Cardiac septum (tissue), 1 donor: ENCODE data around the gene PCDHGA3. TPM values are rescaled to one million over a fixed set of nuclear protein-coding genes. Genes with fewer than 3 reads are reported as not detected.
A peak's percentile ranks its signal among the peaks of the same experiment; 100 is the strongest.
"Not testable (repeated sequence)": the region's sequence is repeated elsewhere in the genome, so short reads cannot be mapped to it uniquely, and the experiment has no call there.

Experiments
- DNase-seq: peaks from one replicate; pipeline ENCODE4 v3.0.0-alpha.2; 2020; ENCODE audit warnings: low spot score
- intact Hi-C: fragments of 100-400 bp; cut with DNase I; formaldehyde crosslinking; loops from one replicate; pipeline ENCODE4 v1.14.0; 2022
- long read RNA-seq: library from polyadenylated mRNA; unstranded; transcript quantifications from one replicate; pipeline ENCODE4 v2.0.0, GENCODE V29; 2021
- total RNA-seq: library from RNA; stranded (reverse); fragmentation: NEBNext Ultra II Directional; extraction: Animal tissue kit (Norgen Biotek cat#: 25700); gene quantifications from one replicate; pipeline ENCODE4 v1.2.1, GENCODE V29; 2021
- donor health status: DM: no; HTN: no; CAD: no.

The PCDHGA3 gene
- 22.9 TPM for total RNA-seq
- long read RNA-seq, full-length matches to known transcripts: 18 of 24 reads
- long read RNA-seq, partial matches to known transcripts: 0 of 24 reads
- long read RNA-seq, other reads (novel, unspliced or antisense): 6 of 24 reads

DNA sequence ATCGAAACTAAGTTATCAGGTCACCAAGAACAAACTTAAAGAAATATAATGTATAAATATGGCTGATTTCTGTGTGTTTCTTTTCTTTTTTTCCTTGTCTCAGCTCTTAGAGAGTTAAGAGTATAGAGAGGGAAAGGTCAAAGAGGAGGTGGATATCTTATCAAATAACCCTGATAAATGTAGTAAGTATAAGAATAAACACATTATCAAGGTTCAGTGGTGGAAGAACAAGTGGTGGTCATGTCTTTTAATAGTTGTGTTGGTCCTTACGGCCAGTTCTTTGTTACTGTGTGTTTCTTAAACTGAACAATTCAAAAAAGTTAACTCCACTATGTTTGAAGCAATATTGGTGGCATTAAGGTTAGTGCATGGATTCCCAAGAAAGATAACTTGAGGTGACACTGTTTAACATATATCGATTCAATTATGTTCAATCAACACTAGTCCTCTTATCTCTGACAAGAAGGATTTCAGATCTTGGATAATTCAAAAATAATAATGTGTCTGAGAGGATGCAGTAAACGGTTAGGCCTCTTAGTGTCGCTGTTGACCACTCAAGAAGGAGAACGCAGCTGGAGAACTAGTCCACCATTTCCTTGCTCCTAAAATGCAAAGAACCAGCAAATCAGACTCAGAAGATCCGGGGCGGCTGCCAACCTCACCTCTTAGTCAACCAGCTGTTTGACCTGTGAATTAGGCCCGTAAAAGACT lies at the start of gene PCDHGA3:
Gene PCDHGA3, plus strand, starts transcription at position 588 of the 711 bp plus-strand sequence. CDS start 205 bp downstream, outside the sequence.
- intact Hi-C loops: loop anchor here (2.0 kb wide), 1 partner anchor 217 kb away; no protein-coding TSS in a partner anchor
- DNase-seq: no peak

DNA sequence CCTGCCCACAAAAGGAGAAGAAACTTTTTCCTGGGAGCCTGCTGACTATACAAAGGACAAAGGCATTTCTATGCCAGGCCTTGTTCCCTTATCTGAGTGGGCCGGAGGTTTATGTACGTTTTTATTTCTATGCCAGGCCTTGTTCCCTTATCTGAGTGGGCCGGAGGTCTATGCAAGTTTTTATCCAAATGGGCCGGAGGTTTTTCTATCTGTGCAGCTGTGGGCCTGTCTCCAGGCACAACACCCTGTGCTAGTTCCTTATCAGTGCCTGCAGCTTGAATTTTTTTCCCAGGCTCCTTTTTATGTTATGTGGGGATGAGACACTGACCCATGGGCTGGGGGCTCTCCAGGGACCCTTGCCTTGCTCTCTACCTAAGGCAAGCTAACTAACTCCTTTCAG lies 45.3 kb upstream of the PCDHGA3 start:
- intact Hi-C loops: no loop called here
- no peak for DNase-seq

DNA sequence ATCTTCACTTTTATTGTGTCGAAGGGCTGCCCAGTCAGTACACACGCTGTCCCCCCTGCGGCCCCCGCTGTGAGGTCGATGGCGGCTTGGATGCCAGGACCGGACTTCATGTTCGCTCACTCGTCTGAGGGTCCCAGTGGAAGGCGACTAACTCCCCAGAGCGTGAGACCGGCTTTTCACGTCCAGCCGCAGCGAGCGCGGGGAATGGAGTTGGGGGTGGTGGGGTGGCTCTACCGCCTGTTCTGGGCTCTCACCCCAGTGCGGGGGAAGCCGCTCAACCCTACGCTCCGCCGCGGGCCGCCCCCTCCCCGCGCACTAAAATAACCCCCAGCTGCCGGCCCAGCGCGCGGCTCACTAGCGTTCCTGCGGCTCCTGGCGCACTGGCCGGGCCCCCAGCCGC lies 39.9 kb upstream of the PCDHGA3 start, which contains the start of gene SLC25A2:
Gene SLC25A2, minus strand, starts transcription at position 294 of the 400 bp plus-strand sequence. Its CDS starts 184 bp downstream, at position 110.
- no peak for DNase-seq
- intact Hi-C loops: no loop called here

DNA sequence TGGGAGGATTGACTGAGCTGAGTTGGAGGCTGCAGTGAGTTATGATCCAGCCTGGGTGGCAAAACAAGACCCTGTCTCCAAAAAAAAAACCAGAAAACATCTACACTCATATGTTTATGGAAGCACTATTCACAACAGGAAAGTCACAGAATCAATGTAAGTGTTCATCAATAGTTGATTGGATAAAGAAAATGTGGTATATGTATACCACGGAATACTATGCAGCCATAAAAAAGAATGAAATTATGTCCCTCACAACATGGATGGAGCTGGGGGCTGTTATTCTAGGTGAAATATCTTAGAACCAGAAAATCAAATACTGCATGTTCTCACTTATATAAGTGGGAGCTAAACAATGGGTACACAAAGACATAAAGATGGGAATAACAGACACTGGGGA lies 37.0 kb upstream of the PCDHGA3 start:
- intact Hi-C loops: no loop called here
- no peak for DNase-seq

DNA sequence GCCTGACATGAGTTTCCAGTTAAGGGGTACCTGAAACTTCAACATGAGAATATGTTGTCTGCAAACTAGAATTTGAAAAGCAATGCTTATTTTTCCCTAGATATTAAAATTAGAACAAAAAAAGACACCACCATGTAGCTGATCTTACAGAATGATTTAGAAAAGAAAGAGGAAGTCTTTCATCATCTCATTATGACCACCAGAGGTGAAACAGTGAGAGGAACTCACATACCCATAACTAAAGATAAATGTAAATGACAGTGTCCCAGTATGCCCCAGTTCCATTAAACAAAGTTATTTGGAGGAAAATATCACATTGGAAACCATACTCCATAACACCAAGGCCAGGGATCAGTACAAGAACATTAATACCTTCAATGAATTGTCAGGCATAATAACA lies 29.9 kb upstream of the PCDHGA3 start:
- intact Hi-C loops: loop anchor here (10.0 kb wide), 1 partner anchor 69 kb away; the partner anchor contains the start of gene PCDHB15
- DNase-seq: no peak

DNA sequence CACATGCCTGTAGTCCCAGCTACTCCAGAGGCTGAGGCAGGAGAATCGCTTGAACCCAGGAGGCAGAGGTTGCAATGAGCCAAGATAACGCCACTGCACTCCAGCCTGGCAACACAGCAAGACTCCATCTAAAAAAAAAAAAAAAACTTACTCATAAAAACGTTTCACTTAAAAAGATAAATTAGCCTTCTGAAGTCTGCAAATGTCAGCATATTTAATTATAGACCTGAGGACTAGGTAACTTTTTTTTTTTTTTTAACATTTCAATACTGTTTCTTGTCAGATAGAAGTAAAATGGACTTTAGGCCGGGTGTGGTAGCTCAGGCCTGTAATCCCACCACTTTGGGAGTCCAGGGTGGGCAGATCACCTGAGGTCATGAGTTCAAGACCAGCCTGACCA lies 26.7 kb upstream of the PCDHGA3 start:
- intact Hi-C loops: loop anchor here (10.0 kb wide), 1 partner anchor 72 kb away; the partner anchor contains the start of gene PCDHB15
- not testable (repeated sequence) for DNase-seq

DNA sequence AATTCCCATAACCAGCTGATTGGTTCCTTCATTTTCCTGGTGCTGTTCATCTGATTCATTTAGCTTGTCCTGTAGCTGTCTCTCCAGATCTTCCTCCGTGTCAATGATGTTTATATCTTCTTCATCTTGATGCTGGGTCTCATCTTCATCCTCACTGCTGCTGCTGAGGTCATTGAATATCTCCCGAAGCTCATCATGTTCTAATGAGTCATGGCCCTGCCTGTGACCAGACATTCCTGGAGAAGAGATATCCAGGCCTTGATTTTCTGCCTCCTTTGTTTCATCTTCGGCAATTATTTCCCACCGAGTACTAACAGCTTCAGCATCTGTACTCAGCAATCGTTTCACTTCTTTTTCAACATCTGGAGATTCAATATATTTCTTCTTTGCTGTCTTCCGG lies 24.4 kb upstream of the PCDHGA3 start:
- DNase-seq: no peak
- intact Hi-C loops: loop anchor here (10.0 kb wide), 1 partner anchor 74 kb away; the partner anchor contains the start of gene PCDHB15

DNA sequence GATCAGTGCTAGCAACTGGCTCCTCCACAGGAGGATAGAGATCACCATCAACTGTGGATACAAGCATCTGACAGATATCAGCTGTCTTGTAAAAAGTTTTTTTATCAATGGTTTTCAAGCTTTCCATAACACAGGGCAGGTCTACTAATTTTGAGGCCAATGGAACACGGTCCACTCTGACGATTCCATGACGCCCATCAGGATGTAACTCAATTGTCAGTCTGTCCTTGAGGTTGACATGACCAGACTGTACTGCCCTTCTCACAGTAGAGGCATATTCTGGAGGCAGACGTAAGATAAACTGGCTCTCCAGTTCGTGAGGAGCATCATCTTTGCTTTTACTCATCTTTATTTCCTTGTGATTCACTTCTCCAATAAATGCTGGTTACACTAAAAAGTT lies 23.9 kb upstream of the PCDHGA3 start:
- intact Hi-C loops: loop anchor here (2.0 to 10.0 kb wide), 3 partner anchors 75 to 241 kb away; partner anchors contain the start of gene PCDHB15
- no peak for DNase-seq

DNA sequence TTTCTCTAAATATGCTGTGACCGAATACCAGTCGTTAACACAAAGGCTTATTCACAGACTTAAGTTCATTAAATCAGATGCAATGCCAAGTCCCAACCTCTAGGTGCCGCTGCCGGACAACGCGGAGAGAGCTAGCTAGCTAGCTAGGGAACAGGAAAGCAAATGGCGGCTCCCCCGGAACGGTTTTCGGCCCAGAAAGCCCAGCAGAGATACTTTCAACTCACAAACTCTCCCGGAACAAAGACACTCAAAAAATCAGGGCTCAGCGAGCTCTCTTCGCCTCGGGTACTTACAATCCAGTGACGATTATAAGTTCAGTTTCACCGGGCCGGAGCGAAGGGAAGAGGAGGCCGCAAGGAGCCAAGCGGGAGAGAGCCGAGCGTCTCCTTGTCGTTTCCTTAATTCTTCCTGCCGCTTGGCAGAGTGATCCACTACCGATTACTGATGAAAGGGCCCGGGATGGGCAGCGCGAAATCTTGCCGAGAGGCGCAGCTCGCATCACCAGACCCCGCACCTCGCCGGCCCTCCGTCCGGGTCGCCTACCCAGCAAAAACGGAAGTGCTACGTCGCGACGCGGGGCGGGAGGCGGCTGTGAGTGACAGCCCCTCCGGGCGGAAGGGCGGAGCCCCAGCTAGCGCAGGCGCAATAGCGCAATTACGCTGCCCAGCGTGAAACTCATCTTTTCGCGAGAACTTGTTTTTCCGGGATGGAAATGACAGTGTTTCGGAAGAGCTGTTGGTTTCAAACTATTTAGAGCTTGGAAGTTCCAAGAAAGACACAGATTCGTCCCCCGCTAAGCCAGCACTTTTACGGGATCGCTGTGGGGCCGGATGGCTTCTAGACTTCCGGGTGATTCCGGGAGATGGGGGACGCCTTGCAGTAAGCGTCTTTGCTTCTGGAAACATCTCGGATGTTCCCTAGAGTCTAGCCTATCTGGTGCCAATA lies 23.1 kb upstream of the PCDHGA3 start, which contains the start of gene TAF7:
Gene TAF7, minus strand, starts transcription at position 560 of the 945 bp plus-strand sequence. CDS start 740 bp downstream, outside the sequence.
- intact Hi-C loops: loop anchor here (2.0 to 10.0 kb wide), 2 partner anchors 204 to 240 kb away; no protein-coding TSS in a partner anchor
- DNase-seq: peak; percentile 95

DNA sequence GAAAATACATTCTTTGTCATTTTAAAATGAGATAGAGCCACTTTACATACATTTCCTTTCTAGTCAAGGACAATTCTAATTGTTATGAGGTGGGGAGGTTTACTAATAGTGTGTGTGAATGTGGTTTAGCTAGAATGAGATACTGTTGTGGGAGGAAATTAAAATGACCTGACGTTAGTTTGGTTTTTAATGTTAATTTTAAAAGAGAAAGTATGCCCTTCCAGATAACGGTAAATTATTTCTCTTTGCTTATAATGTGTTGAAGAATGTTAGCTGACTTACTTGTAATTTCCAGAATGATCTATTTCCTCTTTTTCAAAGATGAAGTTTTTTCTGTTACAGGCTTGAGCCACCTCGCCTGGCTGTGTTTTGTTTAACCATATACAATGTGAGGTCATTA lies 21.4 kb upstream of the PCDHGA3 start:
- DNase-seq: no peak
- intact Hi-C loops: loop anchor here (10.0 kb wide), 1 partner anchor 203 kb away; no protein-coding TSS in a partner anchor

DNA sequence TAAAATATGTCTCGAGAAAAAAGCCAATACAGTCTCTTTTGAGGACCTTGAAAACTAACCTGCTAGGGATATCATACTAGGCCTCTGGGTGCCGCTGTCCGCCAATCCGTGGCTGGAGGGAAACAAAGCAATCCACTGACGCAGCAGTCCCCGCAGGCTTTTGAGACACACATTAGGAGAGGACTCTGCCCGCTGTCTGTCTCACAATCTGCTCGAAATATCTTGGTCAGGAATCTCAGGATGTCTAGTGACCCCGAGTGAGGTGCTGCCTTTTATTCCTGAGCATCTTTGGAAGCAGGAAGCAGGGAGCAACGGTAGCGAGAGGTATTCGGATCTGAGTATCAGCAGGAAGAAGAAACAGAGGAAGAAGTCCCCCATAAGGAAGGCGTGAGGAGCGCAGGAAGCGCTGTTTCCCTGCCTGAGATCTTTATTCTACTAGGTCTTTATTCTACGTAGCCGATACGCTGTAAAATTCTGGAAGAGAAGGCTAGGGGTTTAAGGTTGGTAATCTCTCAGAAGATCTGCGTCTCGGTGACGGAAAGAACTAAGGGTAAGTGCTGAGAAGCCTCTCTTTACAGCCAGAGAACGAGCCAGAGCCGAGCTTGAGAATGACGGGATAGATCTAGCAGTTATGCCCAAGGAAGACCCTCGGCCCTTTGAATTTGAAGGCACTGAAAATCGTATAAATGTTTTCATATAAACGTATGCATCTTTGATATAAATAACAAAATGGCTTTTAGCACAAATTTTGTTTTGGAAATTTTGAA lies 17.4 kb upstream of the PCDHGA3 start:
- intact Hi-C loops: loop anchor here (10.0 kb wide), 1 partner anchor 199 kb away; no protein-coding TSS in a partner anchor
- DNase-seq: no peak

DNA sequence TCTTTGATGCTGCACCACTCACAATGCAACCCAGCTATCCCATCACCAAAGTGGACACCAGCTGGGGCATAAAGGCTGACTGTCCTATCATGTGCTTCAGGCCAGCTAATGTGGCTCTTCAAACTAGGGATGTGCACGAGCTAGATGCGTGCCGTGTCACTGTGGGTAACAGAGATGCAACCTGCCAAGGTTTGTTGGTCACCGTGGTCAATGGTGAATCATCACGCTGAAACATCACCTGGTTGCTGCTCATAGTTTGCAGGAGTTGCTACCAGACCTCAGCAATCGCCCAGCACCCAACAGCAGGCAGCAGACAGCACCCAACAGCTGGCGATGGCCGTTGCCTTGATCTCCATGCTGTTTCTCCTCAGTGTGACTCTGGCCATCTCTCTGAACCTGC lies 15.4 kb upstream of the PCDHGA3 start:
- intact Hi-C loops: loop anchor here (10.0 kb wide), 1 partner anchor 197 kb away; no protein-coding TSS in a partner anchor

DNA sequence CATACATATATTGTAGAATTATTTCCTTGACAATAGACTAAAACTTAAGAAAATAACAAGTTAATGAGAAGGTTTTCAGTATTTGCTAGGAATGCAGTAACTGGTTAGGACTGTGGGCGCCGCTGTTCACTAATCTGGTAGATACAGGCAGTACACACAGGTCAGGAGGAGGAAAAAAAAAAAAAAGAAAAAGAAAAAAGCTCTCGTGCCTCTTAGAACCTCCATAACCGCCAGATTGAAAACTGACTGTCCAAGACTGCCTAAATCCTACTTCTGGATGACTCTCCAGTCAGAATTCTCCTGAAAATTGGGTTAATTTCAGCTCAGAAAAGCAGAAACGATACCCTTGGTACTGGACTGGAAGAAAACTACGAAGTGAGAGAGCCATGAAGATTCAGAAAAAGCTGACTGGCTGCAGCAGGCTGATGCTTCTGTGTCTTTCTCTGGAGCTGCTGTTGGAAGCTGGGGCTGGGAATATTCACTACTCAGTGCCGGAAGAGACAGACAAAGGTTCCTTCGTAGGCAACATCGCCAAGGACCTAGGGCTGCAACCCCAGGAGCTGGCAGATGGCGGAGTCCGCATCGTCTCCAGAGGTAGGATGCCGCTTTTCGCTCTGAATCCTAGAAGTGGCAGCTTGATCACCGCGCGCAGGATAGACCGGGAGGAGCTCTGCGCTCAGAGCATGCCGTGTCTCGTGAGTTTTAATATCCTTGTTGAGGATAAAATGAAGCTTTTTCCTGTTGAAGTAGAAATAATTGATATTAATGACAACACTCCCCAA lies 13.1 kb upstream of the PCDHGA3 start, which contains the start of gene PCDHGA1:
Gene PCDHGA1, plus strand, starts transcription at position 216 of the 782 bp plus-strand sequence.
- intact Hi-C loops: no loop called here
- no peak for DNase-seq

More for the DNA sequence above, 15.4 kb upstream of the PCDHGA3 start:
- DNase-seq: no peak

DNA sequence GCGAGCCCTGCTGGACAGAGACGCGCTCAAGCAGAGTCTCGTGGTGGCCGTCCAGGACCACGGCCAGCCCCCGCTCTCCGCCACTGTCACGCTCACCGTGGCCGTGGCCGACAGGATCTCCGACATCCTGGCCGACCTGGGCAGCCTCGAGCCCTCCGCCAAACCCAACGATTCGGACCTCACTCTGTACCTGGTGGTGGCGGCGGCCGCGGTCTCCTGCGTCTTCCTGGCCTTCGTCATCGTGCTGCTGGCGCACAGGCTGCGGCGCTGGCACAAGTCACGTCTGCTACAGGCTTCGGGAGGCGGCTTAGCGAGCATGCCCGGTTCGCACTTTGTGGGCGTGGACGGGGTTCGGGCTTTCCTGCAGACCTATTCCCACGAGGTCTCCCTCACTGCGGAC lies 11.1 kb upstream of the PCDHGA3 start:
- DNase-seq, intact Hi-C loops: not testable (repeated sequence)

DNA sequence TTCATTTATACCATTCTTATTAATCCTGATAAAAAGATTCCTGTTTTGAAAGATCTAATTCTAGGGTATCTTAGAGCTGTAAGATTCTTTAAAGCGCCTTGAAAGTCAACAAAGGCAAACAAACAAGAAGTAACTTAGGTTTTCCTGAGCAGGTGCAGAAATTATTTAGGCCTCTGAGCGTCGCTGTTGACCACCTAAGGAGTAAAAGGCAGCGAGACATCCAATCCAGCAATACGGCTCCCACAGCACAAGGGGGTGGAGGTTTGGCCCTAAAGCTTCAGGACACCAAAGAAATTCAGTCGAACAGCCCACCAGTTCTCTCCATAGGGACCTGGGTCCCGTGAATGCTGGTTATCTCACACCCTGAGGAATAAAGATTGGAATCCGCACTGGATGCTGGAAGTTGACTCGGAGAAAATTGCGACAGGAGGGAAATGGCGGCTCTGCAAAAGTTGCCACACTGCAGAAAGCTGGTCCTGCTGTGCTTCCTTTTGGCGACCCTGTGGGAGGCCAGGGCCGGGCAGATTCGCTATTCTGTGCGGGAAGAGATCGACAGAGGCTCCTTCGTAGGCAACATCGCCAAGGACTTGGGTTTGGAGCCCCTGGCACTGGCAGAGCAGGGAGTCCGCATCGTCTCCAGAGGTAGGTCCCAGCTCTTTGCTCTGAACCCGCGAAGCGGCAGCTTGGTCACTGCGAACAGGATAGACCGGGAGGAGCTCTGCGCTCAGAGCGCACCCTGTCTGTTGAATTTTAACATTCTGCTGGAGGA lies 4.9 kb upstream of the PCDHGA3 start, which contains the start of gene PCDHGA2:
Gene PCDHGA2, plus strand, starts transcription at position 223 of the 769 bp plus-strand sequence.
- intact Hi-C loops: no loop called here
- no peak for DNase-seq

DNA sequence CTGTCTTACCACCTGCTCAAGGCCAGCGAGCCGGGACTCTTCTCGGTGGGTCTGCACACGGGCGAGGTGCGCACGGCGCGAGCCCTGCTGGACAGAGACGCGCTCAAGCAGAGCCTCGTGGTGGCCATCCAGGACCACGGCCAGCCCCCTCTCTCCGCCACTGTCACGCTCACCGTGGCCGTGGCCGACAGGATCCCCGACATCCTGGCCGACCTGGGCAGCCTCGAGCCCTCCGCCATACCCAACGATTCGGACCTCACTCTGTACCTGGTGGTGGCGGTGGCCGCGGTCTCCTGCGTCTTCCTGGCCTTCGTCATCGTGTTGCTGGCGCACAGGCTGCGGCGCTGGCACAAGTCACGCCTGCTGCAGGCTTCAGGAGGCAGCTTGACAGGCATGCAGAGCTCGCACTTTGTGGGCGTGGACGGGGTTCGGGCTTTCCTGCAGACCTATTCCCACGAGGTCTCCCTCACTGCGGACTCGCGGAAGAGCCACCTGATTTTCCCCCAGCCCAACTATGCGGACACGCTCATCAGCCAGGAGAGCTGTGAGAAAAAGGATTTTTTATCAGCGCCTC lies 2.8 kb upstream of the PCDHGA3 start:
- intact Hi-C loops, DNase-seq: not testable (repeated sequence)
